CD4-positive, alpha-beta T cell treated with Interleukin-6 at 100 ng/mL for 8 hours (primary cell): Measurements from ENCODE around the gene CLTA.

ENCODE experiments used
- DNase-seq: peaks from one replicate; pipeline ENCODE4 v3.0.0-alpha.2; 2020; ENCODE audit warnings: mixed read lengths, low spot score

The CLTA gene

DNA sequence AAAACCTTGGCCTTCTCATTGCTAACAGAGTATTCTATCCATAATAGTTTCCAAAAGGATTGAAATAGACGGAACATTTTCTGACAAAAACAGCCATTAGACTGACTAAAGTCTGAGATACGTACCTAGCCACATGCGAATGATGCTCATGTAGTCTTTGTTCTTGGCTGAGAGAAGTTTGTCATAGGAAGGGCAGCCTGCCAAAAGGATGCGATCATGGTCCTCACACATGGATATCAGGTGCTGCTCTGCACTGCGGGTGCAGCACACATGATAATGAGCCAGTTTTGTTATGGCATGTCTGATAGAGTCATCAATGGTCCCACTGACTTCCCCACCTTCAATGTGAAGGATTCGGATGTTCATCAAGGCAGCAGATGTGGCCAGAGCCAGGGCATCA is 55.2 kb downstream of the CLTA start:
- DNase-seq, result no peak

DNA sequence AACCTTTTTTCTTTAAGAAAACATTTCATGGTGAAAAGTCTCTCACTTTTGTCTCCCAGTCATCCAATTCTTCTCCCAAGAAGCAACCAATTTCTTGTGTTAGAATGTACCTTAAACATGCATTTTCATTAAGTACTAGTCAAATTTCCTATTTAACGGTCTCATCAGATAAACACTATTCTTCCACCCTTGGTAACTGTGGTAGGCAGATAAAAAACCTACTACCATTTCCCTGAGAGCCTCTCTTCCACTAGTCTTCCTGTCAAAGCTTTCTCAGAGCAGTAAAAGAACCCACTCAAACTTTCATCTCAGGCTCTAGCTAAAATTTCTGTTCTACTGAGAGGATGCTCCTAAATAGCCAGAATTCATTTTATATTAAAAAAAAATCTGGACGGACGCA is 56.6 kb downstream of the CLTA start:
- DNase-seq, result no peak

DNA sequence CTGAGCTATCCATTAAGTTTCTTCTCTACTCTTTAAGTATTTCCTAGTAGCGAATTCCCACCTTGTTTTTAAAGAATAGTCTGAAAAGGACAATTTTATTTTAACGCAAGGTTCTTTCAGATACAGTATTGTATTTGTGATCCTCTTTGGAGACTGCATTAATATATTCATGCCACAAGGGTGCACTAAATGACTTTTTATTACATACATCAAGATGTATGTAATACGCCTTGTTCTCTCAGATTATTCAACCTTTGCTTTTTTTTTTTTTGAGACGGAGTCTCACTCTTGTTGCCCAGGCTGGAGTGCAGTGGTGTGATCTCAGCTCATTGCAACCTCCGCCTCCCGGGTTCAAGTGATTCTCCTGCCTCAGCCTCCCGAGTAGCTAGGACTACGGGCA is 57.3 kb downstream of the CLTA start:
- peak; percentile 12 for DNase-seq

DNA sequence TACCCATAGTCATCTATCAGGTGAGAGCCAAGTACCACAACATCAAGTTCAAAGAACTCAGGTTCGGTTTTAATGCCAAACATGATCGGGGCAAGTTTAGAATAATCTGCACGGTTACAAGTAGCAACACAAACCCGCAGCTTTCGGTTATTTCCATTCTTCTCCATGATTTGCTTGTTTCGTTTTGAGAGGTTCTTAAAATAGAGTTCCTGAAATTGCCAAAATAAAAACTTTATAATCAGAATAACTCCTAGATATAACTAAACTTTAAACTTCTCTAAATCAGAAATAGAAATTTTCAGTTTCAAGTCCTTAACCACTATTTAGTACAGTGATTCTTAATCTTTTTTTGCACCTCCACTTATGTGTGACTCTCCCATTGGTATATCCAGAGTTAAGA is 58.5 kb downstream of the CLTA start:
- DNase-seq, result no peak

DNA sequence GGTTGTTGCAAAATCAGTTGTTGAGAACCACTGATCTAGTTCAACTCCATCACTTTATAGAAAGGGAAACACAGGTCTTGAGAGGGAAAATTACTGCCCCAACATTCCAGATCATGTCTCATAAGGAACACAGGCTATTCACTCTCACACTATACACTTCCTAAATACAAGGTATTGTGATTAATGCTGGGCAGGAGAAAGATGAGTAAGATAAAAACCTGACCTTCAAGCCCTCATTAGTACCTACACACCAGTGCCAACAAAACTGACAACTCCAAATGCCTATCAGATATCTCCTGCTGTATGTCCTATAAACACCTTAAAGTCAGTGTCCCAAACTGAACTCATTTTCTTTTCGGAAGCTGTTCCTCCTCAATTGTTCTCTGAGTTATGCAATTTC is 59.4 kb downstream of the CLTA start:
- no peak for DNase-seq

DNA sequence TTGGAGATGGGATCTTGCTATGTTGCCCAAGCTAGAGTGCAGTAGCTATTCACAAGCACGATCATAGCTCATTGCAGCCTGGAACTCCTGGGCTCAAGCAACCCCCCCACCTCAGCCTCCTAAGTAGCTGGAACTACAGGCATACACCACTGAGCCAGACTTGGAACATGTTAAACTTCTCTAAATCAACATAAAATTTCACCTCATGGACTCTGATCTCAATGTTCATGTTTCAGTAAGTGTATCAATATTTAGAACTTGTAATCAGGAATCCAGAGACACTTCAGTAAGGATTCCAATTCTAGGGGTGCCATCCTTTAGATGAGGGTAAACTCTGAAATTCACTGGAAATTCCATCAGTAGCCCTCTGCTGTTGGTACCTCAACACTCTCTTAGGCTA is 60.7 kb downstream of the CLTA start:
- no peak for DNase-seq

DNA sequence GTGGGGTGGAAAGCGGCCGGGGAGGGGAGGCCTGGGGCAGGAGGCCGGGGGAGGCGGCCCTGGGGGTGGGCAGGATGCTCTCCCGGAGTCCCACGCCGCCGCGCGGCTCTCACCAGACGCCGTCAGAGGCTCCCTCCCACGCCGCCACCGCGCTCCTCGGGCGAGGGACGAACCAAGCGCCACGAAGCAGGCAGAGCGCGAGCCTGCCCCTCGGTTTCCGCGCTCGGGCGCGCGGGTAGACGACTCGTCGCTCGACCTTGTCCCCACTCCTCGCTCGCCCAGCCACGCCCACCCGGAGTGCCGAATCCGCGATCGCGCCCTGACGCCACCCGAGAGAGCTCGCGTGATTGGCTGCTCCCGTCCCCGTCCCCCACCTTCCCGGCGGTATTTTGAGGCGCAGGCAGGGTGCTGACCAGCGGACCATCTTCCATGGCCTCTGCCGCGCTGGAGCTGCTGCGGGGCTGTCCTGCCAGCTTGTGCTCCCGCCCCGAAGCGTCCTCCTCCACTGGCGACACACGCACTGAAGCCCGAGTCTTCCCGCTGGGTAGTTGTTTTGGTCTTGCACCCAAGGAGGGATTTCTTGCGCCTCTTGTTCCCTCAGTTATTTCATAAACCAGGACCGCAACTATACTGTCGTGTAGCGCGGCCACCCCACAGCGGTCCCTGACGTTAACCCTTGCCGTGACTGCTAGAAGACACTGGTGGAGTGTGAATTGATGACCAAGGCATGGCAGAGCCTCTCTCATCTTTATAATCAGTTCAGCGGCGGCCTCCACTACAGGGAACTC is 67.7 kb downstream of the CLTA start, which contains the start of gene GNE:
GNE (minus strand) TSS at position 241 of the 788 bp plus-strand sequence. CDS start 9,093 bp downstream, outside the sequence.
- DNase-seq, result peak; percentile 95

DNA sequence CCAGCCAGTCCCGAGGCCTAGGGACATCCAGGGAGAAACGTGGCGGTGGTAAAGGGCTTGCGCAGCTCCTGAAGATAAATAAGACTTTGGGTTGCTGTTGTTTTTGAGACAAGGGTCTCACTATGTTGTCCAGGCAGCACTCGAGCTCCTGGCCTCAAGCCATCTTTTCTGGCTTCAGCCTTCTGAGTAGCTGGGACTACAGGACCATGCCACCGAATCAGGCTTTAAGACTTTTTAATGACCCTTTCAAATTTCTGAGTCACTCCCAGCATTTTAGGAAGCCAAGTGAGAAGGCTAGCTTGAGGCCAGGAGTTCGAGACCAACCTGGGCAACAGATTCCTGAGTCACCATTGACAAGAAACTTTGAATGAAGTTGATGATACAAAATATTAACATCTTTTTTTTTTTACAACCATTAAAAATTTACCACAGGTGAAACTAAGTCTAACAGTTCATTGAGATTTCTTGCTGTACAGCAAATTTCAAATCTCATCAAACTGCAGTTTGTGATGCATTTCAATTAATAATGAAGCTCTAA is 68.3 kb downstream of the CLTA start:
- no peak for DNase-seq
